ENCODE data around the gene DGKG. TPM values are rescaled to one million over a fixed set of nuclear protein-coding genes. Genes with fewer than 3 reads are reported as not detected.

The DGKG gene
- total and polyA plus RNA-seq, 7 donors = 0.60 to 30.7 (median 6.1) TPM

- DNase-seq = peak; percentile 76
- Histone ChIP-seq H3K9me3 (no peaks in the 10 kb centered on the region), H3K4me3 (peak overlapping the region; percentile 54 to 70 (median 64)), H3K36me3 (no peaks in the 10 kb centered on the region), H3K27ac (peak overlapping the region in 3 of 4 donors; percentile 77 to 83 (median 83)), H3K4me1 (peaks cover 0 to 41% (median 34%) of the 10 kb centered on the region in 4 donors), H3K27me3 (peaks cover 0 to 40% (median 21%) of the 10 kb centered on the region in 3 donors)
- 3 to 4% methylated on average over 45 of the region's 45 CpGs for WGBS, 2 donors
- intact Hi-C loops (cut with DNase I) = loop anchor here (2.0 to 5.0 kb wide), 3 partner anchors 171 to 720 kb away; partner anchors contain the start of gene TBCCD1
- TF ChIP-seq CTCF (IDR thresholded peaks at IDR 0.05) = no peak
- TF ChIP-seq POLR2AphosphoS5 (IDR thresholded peaks at IDR 0.05) = peak in 3 of 4 donors; percentile 8 to 46 (median 14)
Measured at GRCh38 chr3:186107215-186108105, 254.6 kb downstream of the DGKG start.

- WGBS, 2 donors = 17 to 44% methylated on average over 6 of the region's 6 CpGs
- Histone ChIP-seq H3K27ac (no peak overlapping the region), H3K4me3 (no peak overlapping the region), H3K9me3 (no peaks in the 10 kb centered on the region), H3K36me3 (no peaks in the 10 kb centered on the region), H3K27me3 (peaks cover 0 to 22% (median 4%) of the 10 kb centered on the region in 3 donors), H3K4me1 (peaks cover 0 to 34% (median 30%) of the 10 kb centered on the region in 4 donors)
- TF ChIP-seq POLR2AphosphoS5 (IDR thresholded peaks at IDR 0.05) = no peak
- TF ChIP-seq CTCF (IDR thresholded peaks at IDR 0.05) = no peak
- TF ChIP-seq POLR2A (IDR thresholded peaks at IDR 0.05) = no peak
- TF ChIP-seq EP300 (IDR thresholded peaks at IDR 0.05) = no peak
- DNase-seq = no peak
- intact Hi-C loops (cut with DNase I) = loop anchor here (5.0 kb wide), 2 partner anchors 462 to 722 kb away; partner anchors contain the start of gene TBCCD1
Measured at GRCh38 chr3:186105543-186105942, 256.5 kb downstream of the DGKG start.

- 20 to 64% methylated on average over 4 of the region's 4 CpGs for WGBS, 2 donors
Measured at GRCh38 chr3:186102687-186103086, 259.3 kb downstream of the DGKG start.

GRCh38 chr3:186100398-186100797, 261.6 kb downstream of the DGKG start:
- no peak for TF ChIP-seq EP300 (IDR thresholded peaks at IDR 0.05)
- no peak for TF ChIP-seq POLR2A (IDR thresholded peaks at IDR 0.05)
- TF ChIP-seq POLR2AphosphoS5 (IDR thresholded peaks at IDR 0.05) = no peak
- no peak for TF ChIP-seq CTCF (IDR thresholded peaks at IDR 0.05)
- intact Hi-C loops (cut with DNase I) = no loop called here
- no peaks in the 10 kb centered on the region for H3K27me3 ChIP-seq
- H3K9me3 ChIP-seq = no peaks in the 10 kb centered on the region
- no peak overlapping the region for H3K4me3 ChIP-seq
- no peak overlapping the region for H3K27ac ChIP-seq
- no peaks in the 10 kb centered on the region for H3K36me3 ChIP-seq
- H3K4me1 ChIP-seq = peaks cover 0 to 22% (median 17%) of the 10 kb centered on the region in 4 donors
- WGBS, 2 donors = 83 to 85% methylated on average over 3 of the region's 3 CpGs
- DNase-seq = no peak

More at GRCh38 chr3:186102687-186103086, 259.3 kb downstream of the DGKG start:
- DNase-seq = no peak
- intact Hi-C loops (cut with DNase I) = no loop called here
- H3K9me3 ChIP-seq = no peaks in the 10 kb centered on the region
- no peaks in the 10 kb centered on the region for H3K36me3 ChIP-seq
- H3K4me1 ChIP-seq = peaks cover 0 to 18% (median 15%) of the 10 kb centered on the region in 4 donors
- H3K27me3 ChIP-seq = peaks cover 0 to 17% (median 4%) of the 10 kb centered on the region in 3 donors
- TF ChIP-seq EP300 (IDR thresholded peaks at IDR 0.05) = no peak
- no peak for TF ChIP-seq POLR2A (IDR thresholded peaks at IDR 0.05)
- TF ChIP-seq CTCF (IDR thresholded peaks at IDR 0.05) = no peak
- TF ChIP-seq POLR2AphosphoS5 (IDR thresholded peaks at IDR 0.05) = no peak
- H3K4me3 ChIP-seq = no peak overlapping the region
- peak overlapping the region in 1 of 4 donors; percentile 17 for H3K27ac ChIP-seq
